ENCODE measurements around the gene ENOX2.

- TF ChIP-seq CTCF (IDR thresholded peaks at IDR 0.05 in 2 of 3, conservative IDR thresholded peaks at IDR 0.05 in 1 of 3; ENCODE audit: borderline replicate concordance in 1 of 3, insufficient read depth in 1 of 3, low read depth in 2 of 3, low read length in 2 of 3) = no peak
- no peak for TF ChIP-seq POLR2A (IDR thresholded peaks at IDR 0.05; ENCODE audit: borderline replicate concordance, extremely low read depth, insufficient read depth, insufficient read length)
- TF ChIP-seq EZH2 (IDR thresholded peaks at IDR 0.05) = no peak
- no peak for TF ChIP-seq TCF7L2 (IDR thresholded peaks at IDR 0.05; ENCODE audit: borderline replicate concordance, extremely low read depth, insufficient read depth, insufficient read length)
- no peak for TF ChIP-seq RAD21 (IDR thresholded peaks at IDR 0.05; ENCODE audit: low read depth)
Observed at GRCh38 chrX:130805903-130806302, 97.1 kb downstream of the ENOX2 start.

Data from HCT116 (cell line).